ENCODE measurements around the gene CUEDC1.

CUEDC1 gene

DNA sequence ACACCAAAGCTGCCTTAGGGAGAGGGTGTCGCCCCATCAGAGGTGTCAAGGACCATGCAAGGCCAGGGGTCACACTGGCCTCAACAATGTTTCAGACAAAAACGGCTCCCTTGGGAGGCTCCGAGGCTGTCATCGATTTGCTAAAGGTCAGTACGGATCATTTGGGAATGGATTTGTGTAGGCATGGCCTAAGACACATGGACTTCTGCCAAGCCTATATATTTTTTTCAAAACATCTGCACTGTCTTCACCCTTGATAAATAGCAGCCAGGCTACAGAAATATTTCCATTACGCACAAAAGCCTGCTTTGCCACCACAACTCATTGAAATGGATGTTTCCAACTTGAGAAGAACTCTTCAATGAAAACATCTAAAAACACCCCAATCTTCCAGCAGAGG is 10.3 kb downstream of the CUEDC1 start:
- Histone ChIP-seq H2AFZ (ENCODE audit: low read depth, low read length) (no peak overlapping the region), H3K9ac (ENCODE audit: low read depth, low read length) (no peak overlapping the region), H3K36me3 (ENCODE audit: insufficient read depth, low read length) (no peaks in the 10 kb centered on the region), H3K4me3 (ENCODE audit: low read depth in 1 of 2, low read length in 2 of 2) (no peak overlapping the region), H3K27ac (ENCODE audit: low read length) (no peak overlapping the region), H3K27me3 (ENCODE audit: insufficient read depth, low read length, poor library complexity) (peaks cover 18% of the 10 kb centered on the region), H3K4me2 (ENCODE audit: insufficient read depth, low read length) (no peak overlapping the region), H3K9me3 (ENCODE audit: insufficient read depth, low read length, severe bottlenecking) (no peaks in the 10 kb centered on the region), H3K79me2 (ENCODE audit: insufficient read depth, low read length) (no peaks in the 10 kb centered on the region), H4K20me1 (ENCODE audit: insufficient read depth, low read length) (no peaks in the 10 kb centered on the region; the same call in 1 of the 2 replicates), H3K4me1 (ENCODE audit: insufficient read depth, low read length) (peaks cover 22% of the 10 kb centered on the region)
- ATAC-seq (ENCODE audit: insufficient read depth, low read depth) (no peak), DNase-seq (no peak)
- TF ChIP-seq, protein P1, sequence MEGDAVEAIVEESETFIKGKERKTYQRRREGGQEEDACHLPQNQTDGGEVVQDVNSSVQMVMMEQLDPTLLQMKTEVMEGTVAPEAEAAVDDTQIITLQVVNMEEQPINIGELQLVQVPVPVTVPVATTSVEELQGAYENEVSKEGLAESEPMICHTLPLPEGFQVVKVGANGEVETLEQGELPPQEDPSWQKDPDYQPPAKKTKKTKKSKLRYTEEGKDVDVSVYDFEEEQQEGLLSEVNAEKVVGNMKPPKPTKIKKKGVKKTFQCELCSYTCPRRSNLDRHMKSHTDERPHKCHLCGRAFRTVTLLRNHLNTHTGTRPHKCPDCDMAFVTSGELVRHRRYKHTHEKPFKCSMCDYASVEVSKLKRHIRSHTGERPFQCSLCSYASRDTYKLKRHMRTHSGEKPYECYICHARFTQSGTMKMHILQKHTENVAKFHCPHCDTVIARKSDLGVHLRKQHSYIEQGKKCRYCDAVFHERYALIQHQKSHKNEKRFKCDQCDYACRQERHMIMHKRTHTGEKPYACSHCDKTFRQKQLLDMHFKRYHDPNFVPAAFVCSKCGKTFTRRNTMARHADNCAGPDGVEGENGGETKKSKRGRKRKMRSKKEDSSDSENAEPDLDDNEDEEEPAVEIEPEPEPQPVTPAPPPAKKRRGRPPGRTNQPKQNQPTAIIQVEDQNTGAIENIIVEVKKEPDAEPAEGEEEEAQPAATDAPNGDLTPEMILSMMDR (IDR thresholded peaks at IDR 0.05; ENCODE audit: borderline replicate concordance, extremely low read depth, low read length, poor library complexity, severe bottlenecking) = no peak
- TF ChIP-seq EZH2 (IDR thresholded peaks at IDR 0.05; ENCODE audit: borderline replicate concordance, low read depth, low read length, severe bottlenecking) = no peak

DNA sequence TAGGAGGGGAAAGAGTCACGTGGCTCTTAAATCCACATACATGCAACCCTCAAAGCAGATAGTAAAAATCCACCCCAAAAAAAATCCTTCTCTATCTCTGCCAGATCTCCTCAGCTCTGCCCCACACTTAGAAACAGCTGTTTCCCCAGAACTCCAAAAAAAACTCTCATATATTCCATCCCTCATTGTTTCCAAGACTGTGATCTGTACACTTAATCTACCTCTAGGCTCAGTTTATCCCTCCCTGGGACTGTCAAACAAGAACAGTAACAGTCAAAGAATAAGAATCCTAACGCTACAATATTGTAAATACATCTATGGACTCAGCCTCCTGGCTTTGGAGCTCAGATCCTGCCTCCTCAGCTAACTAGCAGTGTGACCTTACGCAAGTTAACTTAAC is 11.6 kb downstream of the CUEDC1 start:
- Histone ChIP-seq H3K4me2 (ENCODE audit: insufficient read depth, low read length) (no peak overlapping the region), H3K9ac (ENCODE audit: low read depth, low read length) (no peak overlapping the region)
- ATAC-seq (ENCODE audit: insufficient read depth, low read depth) = no peak

DNA sequence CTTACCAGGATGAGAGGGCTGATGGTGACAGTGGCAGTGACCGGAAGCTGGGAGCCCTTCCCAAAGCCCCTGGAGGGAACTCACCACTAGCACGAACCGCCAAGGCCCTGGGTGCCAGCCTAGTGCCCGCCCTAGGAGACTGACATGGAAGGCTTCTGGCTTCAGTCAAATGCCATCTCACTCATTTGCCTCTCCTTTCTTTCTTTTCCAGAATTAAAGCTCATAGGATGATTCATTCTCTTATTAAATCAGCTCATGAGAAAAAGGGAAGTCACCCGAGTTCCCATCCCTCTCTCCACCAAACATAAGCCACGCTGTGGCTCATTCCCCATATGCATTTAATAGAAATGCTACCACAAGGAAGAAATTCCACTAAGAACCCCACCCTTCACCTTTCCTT is 12.1 kb downstream of the CUEDC1 start:
- peaks cover 3% of the 10 kb centered on the region for H4K20me1 ChIP-seq (ENCODE audit: insufficient read depth, low read length)
- peaks cover 18% of the 10 kb centered on the region for H3K27me3 ChIP-seq (ENCODE audit: insufficient read depth, low read length, poor library complexity)
- no peaks in the 10 kb centered on the region for H3K9me3 ChIP-seq (ENCODE audit: insufficient read depth, low read length, severe bottlenecking)
- no peak overlapping the region for H3K9ac ChIP-seq (ENCODE audit: low read depth, low read length)
- no peaks in the 10 kb centered on the region for H3K36me3 ChIP-seq (ENCODE audit: insufficient read depth, low read length)
- ATAC-seq (ENCODE audit: insufficient read depth, low read depth) = no peak
- TF ChIP-seq, protein P1 (IDR thresholded peaks at IDR 0.05; ENCODE audit: borderline replicate concordance, extremely low read depth, low read length, poor library complexity, severe bottlenecking) = no peak
- H3K4me1 ChIP-seq (ENCODE audit: insufficient read depth, low read length) = peaks cover 30% of the 10 kb centered on the region
- no peak for DNase-seq
- H3K4me2 ChIP-seq (ENCODE audit: insufficient read depth, low read length) = no peak overlapping the region
- no peak overlapping the region for H3K27ac ChIP-seq (ENCODE audit: low read length)
- H3K4me3 ChIP-seq (ENCODE audit: low read depth in 1 of 2, low read length in 2 of 2) = no peak overlapping the region
- no peaks in the 10 kb centered on the region for H3K79me2 ChIP-seq (ENCODE audit: insufficient read depth, low read length)
- no peak overlapping the region for H2AFZ ChIP-seq (ENCODE audit: low read depth, low read length)

More for the DNA sequence above, 11.6 kb downstream of the CUEDC1 start:
- TF ChIP-seq, protein P1 (IDR thresholded peaks at IDR 0.05; ENCODE audit: borderline replicate concordance, extremely low read depth, low read length, poor library complexity, severe bottlenecking) = no peak
- no peak for TF ChIP-seq EZH2 (IDR thresholded peaks at IDR 0.05; ENCODE audit: borderline replicate concordance, low read depth, low read length, severe bottlenecking)
- no peak for DNase-seq
- Histone ChIP-seq H4K20me1 (ENCODE audit: insufficient read depth, low read length) (peaks cover 3% of the 10 kb centered on the region), H3K79me2 (ENCODE audit: insufficient read depth, low read length) (no peaks in the 10 kb centered on the region), H3K27me3 (ENCODE audit: insufficient read depth, low read length, poor library complexity) (peaks cover 18% of the 10 kb centered on the region), H3K4me1 (ENCODE audit: insufficient read depth, low read length) (peaks cover 30% of the 10 kb centered on the region), H3K4me3 (ENCODE audit: low read depth in 1 of 2, low read length in 2 of 2) (no peak overlapping the region), H3K36me3 (ENCODE audit: insufficient read depth, low read length) (no peaks in the 10 kb centered on the region), H3K27ac (ENCODE audit: low read length) (no peak overlapping the region), H3K9me3 (ENCODE audit: insufficient read depth, low read length, severe bottlenecking) (no peaks in the 10 kb centered on the region), H2AFZ (ENCODE audit: low read depth, low read length) (no peak overlapping the region)

Measured in DND-41 (cell line).